GM23338 (cell line): ENCODE results near the gene UBALD1. TPM values are rescaled to one million over a fixed set of nuclear protein-coding genes. Genes with fewer than 3 reads are reported as not detected.

Experiments used
- ATAC-seq: fragments of 200-7000 bp; cut with Tn5 transposase; 3 replicates; pipeline ENCODE4 v1.9.1; 2020
- DNase-seq: peaks from one replicate; pipeline ENCODE4 v3.0.0-alpha.2; 2015; ENCODE audit warnings: low spot score
- H2AFZ ChIP-seq: fragments of 200-600 bp; sonication (generic); 2 replicates; pipeline ENCODE4 v1.8.0; 2016; ENCODE audit warnings: antibody characterized with exemption, mild to moderate bottlenecking, moderate library complexity
- H3F3A ChIP-seq: fragments of 200-600 bp; sonication (generic); replicated peaks from 2 replicates; pipeline ENCODE4 v1.8.0; 2017; ENCODE audit warnings: antibody characterized with exemption, mixed run types, low read depth
- H3K27ac ChIP-seq: fragments of 200-600 bp; sonication (generic); 2 replicates; pipeline ENCODE4 v1.6.1; 2016; ENCODE audit warnings: low read depth
- H3K27me3 ChIP-seq: fragments of 200-600 bp; sonication (generic); 2 replicates; pipeline ENCODE4 v1.8.0; 2016; ENCODE audit warnings: mild to moderate bottlenecking, mixed run types, moderate library complexity; ENCODE audit not compliant: insufficient read depth
- H3K36me3 ChIP-seq: fragments of 200-600 bp; sonication (generic); 2 replicates; pipeline ENCODE4 v1.8.0; 2016; ENCODE audit warnings: mild to moderate bottlenecking; ENCODE audit not compliant: insufficient read depth
- H3K4me1 ChIP-seq: fragments of 200-600 bp; sonication (generic); 2 replicates; pipeline ENCODE4 v1.8.0; 2016; ENCODE audit warnings: mild to moderate bottlenecking, moderate library complexity; ENCODE audit not compliant: insufficient read depth
- H3K4me2 ChIP-seq: fragments of 200-600 bp; sonication (generic); 2 replicates; pipeline ENCODE4 v1.7.1; 2017; ENCODE audit warnings: mixed run types
- H3K4me3 ChIP-seq: fragments of 200-600 bp; sonication (generic); 2 replicates; pipeline ENCODE4 v1.6.1; 2016; ENCODE audit warnings: mixed run types
- H3K79me2 ChIP-seq: fragments of 200-600 bp; sonication (generic); replicated peaks from 2 replicates; pipeline ENCODE4 v1.8.0; 2017; ENCODE audit warnings: mild to moderate bottlenecking; ENCODE audit not compliant: insufficient read depth
- H3K9me2 ChIP-seq: fragments of 200-600 bp; sonication (generic); 2 replicates; pipeline ENCODE4 v1.8.0; 2017; ENCODE audit not compliant: insufficient read depth
- H4K20me1 ChIP-seq: fragments of 200-600 bp; sonication (generic); replicated peaks from 2 replicates; pipeline ENCODE4 v1.8.0; 2017; ENCODE audit warnings: mild to moderate bottlenecking; ENCODE audit not compliant: insufficient read depth
- H3K27ac Mint-ChIP-seq: 2 replicates; pipeline ENCODE4 v1.8.0; 2020; ENCODE audit warnings: inconsistent platforms, mild to moderate bottlenecking, moderate library complexity, mixed read lengths
- H3K27me3 Mint-ChIP-seq: 3 replicates; pipeline ENCODE4 v1.8.0; 2022; ENCODE audit warnings: low read depth, mild to moderate bottlenecking, moderate library complexity, mixed read lengths, inconsistent platforms; ENCODE audit not compliant: insufficient read depth, poor library complexity
- H3K36me3 Mint-ChIP-seq: 3 replicates; pipeline ENCODE4 v1.8.0; 2021; ENCODE audit warnings: low read depth, mild to moderate bottlenecking, inconsistent platforms, moderate library complexity, mixed read lengths
- H3K4me1 Mint-ChIP-seq: 3 replicates; pipeline ENCODE4 v1.8.0; 2020; ENCODE audit warnings: mild to moderate bottlenecking, inconsistent platforms, mixed read lengths
- H3K4me3 Mint-ChIP-seq: 3 replicates; pipeline ENCODE4 v1.8.0; 2021; ENCODE audit warnings: moderate library complexity, mild to moderate bottlenecking, inconsistent platforms, mixed read lengths
- H3K9me3 Mint-ChIP-seq: 3 replicates; pipeline ENCODE4 v1.8.0; 2020; ENCODE audit warnings: moderate library complexity, mild to moderate bottlenecking, inconsistent platforms, mixed read lengths
- CREB1 ChIP-seq: fragments of 250-450 bp; sonication (Bioruptor Pico); IDR thresholded peaks from 2 replicates; pipeline ENCODE4 v1.5.0; 2020; ENCODE audit warnings: low read depth, mild to moderate bottlenecking, moderate library complexity
- ETS1 ChIP-seq: IDR thresholded peaks from 2 replicates; pipeline ENCODE4 v1.6.1; 2016; ENCODE audit warnings: antibody characterized with exemption
- EZH2 ChIP-seq: fragments of 200-600 bp; sonication (generic); IDR thresholded peaks from one replicate; pipeline ENCODE4 v1.8.0; 2017; ENCODE audit warnings: antibody characterized with exemption, mild to moderate bottlenecking, low read depth; ENCODE audit not compliant: unreplicated experiment
- NANOG ChIP-seq: IDR thresholded peaks from 2 replicates; pipeline ENCODE4 v1.6.1; 2016; ENCODE audit warnings: antibody characterized with exemption, borderline replicate concordance
- POLR2AphosphoS5 ChIP-seq: IDR thresholded peaks from 2 replicates; pipeline ENCODE4 v1.6.1; 2016; ENCODE audit warnings: antibody characterized with exemption, low read depth
- REST ChIP-seq: IDR thresholded peaks from one replicate; pipeline ENCODE4 v1.6.1; 2018; ENCODE audit warnings: antibody characterized with exemption; ENCODE audit not compliant: unreplicated experiment
- STAT1 ChIP-seq: IDR thresholded peaks from one replicate; pipeline ENCODE4 v1.6.1; 2016; ENCODE audit warnings: antibody characterized with exemption; ENCODE audit not compliant: unreplicated experiment
- ZNF114 ChIP-seq: fragments of 250-450 bp; sonication (Bioruptor Pico); IDR thresholded peaks from 2 replicates; pipeline ENCODE4 v1.5.0; 2020; ENCODE audit warnings: mild to moderate bottlenecking, moderate library complexity
- ZNF331 ChIP-seq: fragments of 250-450 bp; sonication (Bioruptor Pico); IDR thresholded peaks from 2 replicates; pipeline ENCODE4 v1.5.0; 2020; ENCODE audit warnings: low read depth, mild to moderate bottlenecking, moderate library complexity
- ZNF462 ChIP-seq: fragments of 250-450 bp; sonication (Bioruptor Pico); IDR thresholded peaks from 2 replicates; pipeline ENCODE4 v1.5.0; 2020; ENCODE audit warnings: mild to moderate bottlenecking, moderate library complexity
- polyA plus RNA-seq: library from polyadenylated mRNA; unstranded; fragments of >200 nt; fragmentation: Nextera tagmentation; extraction: Ambion mirVana; gene quantifications from 2 replicates; pipeline ENCODE4 v1.2.1, GENCODE V29; 2016
- total RNA-seq: library from RNA; depleted of rRNA; stranded (reverse); fragments of >200 nt; shearing (Covaris generic); gene quantifications from 2 replicates; pipeline ENCODE4 v1.2.3, GENCODE V29; 2014

The UBALD1 gene
- total and polyA plus RNA-seq, 2 experiments from 2014 or later: 20.7 to 32.8 TPM

- TF ChIP-seq ZNF462 (CRISPR knock-in tag) (no peak), CREB1 (CRISPR knock-in tag) (no peak), NANOG (no peak)
These were observed 48.5 kb downstream of the UBALD1 start (continued) for GRCh38 chr16:4566144-4566543.

- no peak overlapping the region for H3K4me3 Mint-ChIP-seq
- no peak overlapping the region for H3K27ac Mint-ChIP-seq
- Histone ChIP-seq H3K27me3 (no peaks in the 10 kb centered on the region), H3K4me1 (peaks cover 19% of the 10 kb centered on the region), H3K27ac (no peak overlapping the region), H3K9me2 (no peaks in the 10 kb centered on the region), H3K4me3 (no peak overlapping the region), H3K4me2 (no peak overlapping the region), H3K36me3 (no peaks in the 10 kb centered on the region), H3F3A (0 out of 2 replicates have a peak, but pooled peaks cover 2% of the 10 kb centered on the region), H4K20me1 (no peaks in the 10 kb centered on the region), H2AFZ (no peak overlapping the region), H3K79me2 (no peaks in the 10 kb centered on the region)
- H3K27me3 Mint-ChIP-seq: peaks cover 5% of the 10 kb centered on the region
- ATAC-seq: no peak
- no peak for DNase-seq
- peaks cover 12% of the 10 kb centered on the region for H3K4me1 Mint-ChIP-seq
- no peaks in the 10 kb centered on the region for H3K36me3 Mint-ChIP-seq
- 0 out of 3 replicates have a peak, but pooled peaks cover 1% of the 10 kb centered on the region for H3K9me3 Mint-ChIP-seq
- TF ChIP-seq POLR2AphosphoS5 (no peak), REST (no peak), EZH2 (no peak), ETS1 (no peak), ZNF114 (CRISPR knock-in tag) (no peak), STAT1 (no peak), ZNF331 (no peak), NANOG (no peak)
These were observed 49.9 kb downstream of the UBALD1 start for GRCh38 chr16:4564661-4565267.
